ENCODE data around the gene ZNF571.

ZNF571 gene

GRCh38 chr19:37594304-37594981 is at the start of gene ZNF571, which contains the start of gene ZNF540 (continued):
- TF ChIP-seq ZNF157 (tag by site-specific recombination; IDR thresholded peaks at IDR 0.05): peak; percentile 65
- peak; percentile 75 for TF ChIP-seq ZNF510 (tag by site-specific recombination; IDR thresholded peaks at IDR 0.05; ENCODE audit: insufficient replicate concordance)
- peak; percentile 58; the same call in 1 of the 2 replicates for TF ChIP-seq ZBTB1 (tag by site-specific recombination; IDR thresholded peaks at IDR 0.05)
- no peak for TF ChIP-seq ZNF426 (tag by site-specific recombination; IDR thresholded peaks at IDR 0.05)
- no peak for TF ChIP-seq ZNF114 (tag by site-specific recombination; IDR thresholded peaks at IDR 0.05)
- TF ChIP-seq ZBTB7A (tag by site-specific recombination; IDR thresholded peaks at IDR 0.05; ENCODE audit: low read depth): peak; percentile 94
- TF ChIP-seq, protein P1, sequence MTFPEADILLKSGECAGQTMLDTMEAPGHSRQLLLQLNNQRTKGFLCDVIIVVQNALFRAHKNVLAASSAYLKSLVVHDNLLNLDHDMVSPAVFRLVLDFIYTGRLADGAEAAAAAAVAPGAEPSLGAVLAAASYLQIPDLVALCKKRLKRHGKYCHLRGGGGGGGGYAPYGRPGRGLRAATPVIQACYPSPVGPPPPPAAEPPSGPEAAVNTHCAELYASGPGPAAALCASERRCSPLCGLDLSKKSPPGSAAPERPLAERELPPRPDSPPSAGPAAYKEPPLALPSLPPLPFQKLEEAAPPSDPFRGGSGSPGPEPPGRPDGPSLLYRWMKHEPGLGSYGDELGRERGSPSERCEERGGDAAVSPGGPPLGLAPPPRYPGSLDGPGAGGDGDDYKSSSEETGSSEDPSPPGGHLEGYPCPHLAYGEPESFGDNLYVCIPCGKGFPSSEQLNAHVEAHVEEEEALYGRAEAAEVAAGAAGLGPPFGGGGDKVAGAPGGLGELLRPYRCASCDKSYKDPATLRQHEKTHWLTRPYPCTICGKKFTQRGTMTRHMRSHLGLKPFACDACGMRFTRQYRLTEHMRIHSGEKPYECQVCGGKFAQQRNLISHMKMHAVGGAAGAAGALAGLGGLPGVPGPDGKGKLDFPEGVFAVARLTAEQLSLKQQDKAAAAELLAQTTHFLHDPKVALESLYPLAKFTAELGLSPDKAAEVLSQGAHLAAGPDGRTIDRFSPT (tag by site-specific recombination; IDR thresholded peaks at IDR 0.05): peak; percentile 96
- peak; percentile 97 for TF ChIP-seq ZNF24 (tag by site-specific recombination; IDR thresholded peaks at IDR 0.05)
- TF ChIP-seq, protein P2, sequence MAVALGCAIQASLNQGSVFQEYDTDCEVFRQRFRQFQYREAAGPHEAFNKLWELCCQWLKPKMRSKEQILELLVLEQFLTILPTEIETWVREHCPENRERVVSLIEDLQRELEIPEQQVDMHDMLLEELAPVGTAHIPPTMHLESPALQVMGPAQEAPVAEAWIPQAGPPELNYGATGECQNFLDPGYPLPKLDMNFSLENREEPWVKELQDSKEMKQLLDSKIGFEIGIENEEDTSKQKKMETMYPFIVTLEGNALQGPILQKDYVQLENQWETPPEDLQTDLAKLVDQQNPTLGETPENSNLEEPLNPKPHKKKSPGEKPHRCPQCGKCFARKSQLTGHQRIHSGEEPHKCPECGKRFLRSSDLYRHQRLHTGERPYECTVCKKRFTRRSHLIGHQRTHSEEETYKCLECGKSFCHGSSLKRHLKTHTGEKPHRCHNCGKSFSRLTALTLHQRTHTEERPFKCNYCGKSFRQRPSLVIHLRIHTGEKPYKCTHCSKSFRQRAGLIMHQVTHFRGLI (tag by site-specific recombination; IDR thresholded peaks at IDR 0.05): peak; percentile 69
- TF ChIP-seq ZNF133 (tag by site-specific recombination; IDR thresholded peaks at IDR 0.05): peak; percentile 76
- TF ChIP-seq ZNF391 (tag by site-specific recombination; IDR thresholded peaks at IDR 0.05; ENCODE audit: borderline replicate concordance, low read depth): peak; percentile 99; the same call in 1 of the 2 replicates
- peak; percentile 88; the same call in 1 of the 2 replicates for TF ChIP-seq ZFP41 (tag by site-specific recombination; IDR thresholded peaks at IDR 0.05; ENCODE audit: borderline replicate concordance)
- no peak for TF ChIP-seq HOXC10 (CRISPR knock-in tag; IDR thresholded peaks at IDR 0.05)
- peak; percentile 99 for TF ChIP-seq ZFHX2 (tag by site-specific recombination; conservative IDR thresholded peaks at IDR 0.05)
- TF ChIP-seq ZIC2 (tag by site-specific recombination; IDR thresholded peaks at IDR 0.05): peak; percentile 93
- peak; percentile 87; the same call in 1 of the 2 replicates for TF ChIP-seq ZNF148 (tag by site-specific recombination; IDR thresholded peaks at IDR 0.05; ENCODE audit: borderline replicate concordance)
- TF ChIP-seq ZNF48 (tag by site-specific recombination; IDR thresholded peaks at IDR 0.05): no peak
- peak; percentile 92 for TF ChIP-seq KLF1 (tag by site-specific recombination; IDR thresholded peaks at IDR 0.05)
- peak; percentile 95 for TF ChIP-seq BCL11B (tag by site-specific recombination; IDR thresholded peaks at IDR 0.05; ENCODE audit: low read depth)
- TF ChIP-seq BCL11A (tag by site-specific recombination; IDR thresholded peaks at IDR 0.05; ENCODE audit: low read depth): peak; percentile 88
- TF ChIP-seq SETDB1 (IDR thresholded peaks at IDR 0.05; ENCODE audit: insufficient read length, low read length): peak; percentile 82
- TF ChIP-seq ZNF654 (tag by site-specific recombination; IDR thresholded peaks at IDR 0.05; ENCODE audit: low read depth): no peak
- TF ChIP-seq ZNF175 (tag by site-specific recombination; IDR thresholded peaks at IDR 0.05): no peak
- TF ChIP-seq ZNF404 (tag by site-specific recombination; IDR thresholded peaks at IDR 0.05): peak; percentile 91; the same call in 1 of the 2 replicates
- TF ChIP-seq, protein P3, sequence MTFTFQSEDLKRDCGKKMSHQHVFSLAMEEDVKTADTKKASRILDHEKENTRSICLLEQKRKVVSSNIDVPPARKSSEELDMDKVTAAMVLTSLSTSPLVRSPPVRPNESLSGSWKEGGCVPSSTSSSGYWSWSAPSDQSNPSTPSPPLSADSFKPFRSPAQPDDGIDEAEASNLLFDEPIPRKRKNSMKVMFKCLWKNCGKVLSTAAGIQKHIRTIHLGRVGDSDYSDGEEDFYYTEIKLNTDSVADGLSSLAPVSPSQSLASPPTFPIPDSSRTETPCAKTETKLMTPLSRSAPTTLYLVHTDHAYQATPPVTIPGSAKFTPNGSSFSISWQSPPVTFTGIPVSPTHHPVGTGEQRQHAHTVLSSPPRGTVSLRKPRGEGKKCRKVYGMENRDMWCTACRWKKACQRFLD (tag by site-specific recombination; IDR thresholded peaks at IDR 0.05): 0 out of 2 replicates have a peak, but pooled peaks have one; percentile 45
- no peak for TF ChIP-seq AEBP2 (tag by site-specific recombination; IDR thresholded peaks at IDR 0.05; ENCODE audit: borderline replicate concordance)
- TF ChIP-seq ZNF398 (tag by site-specific recombination; IDR thresholded peaks at IDR 0.05): peak; percentile 82
- TF ChIP-seq SP3 (tag by site-specific recombination; IDR thresholded peaks at IDR 0.05): peak; percentile 98
- peak; percentile 97 for TF ChIP-seq ZNF76 (tag by site-specific recombination; IDR thresholded peaks at IDR 0.05; ENCODE audit: borderline replicate concordance, low read depth)

Data from HEK293 (cell line).